IMR-90 (cell line): ENCODE data around the gene RGS12. TPM values are rescaled to one million over a fixed set of nuclear protein-coding genes. Genes with fewer than 3 reads are reported as not detected.

Experiments used
- ATAC-seq: fragments of 200-7000 bp; cut with Tn5 transposase; 2 replicates; pipeline ENCODE4 v1.9.1; 2020; ENCODE audit warnings: low read depth, mild to moderate bottlenecking, moderate library complexity
- BruUV-seq: library from RNA; stranded (reverse); fragments of 400-500 nt; replicated peaks from 2 replicates; lab custom pipeline; 2021; lab: Mats Ljungman, UMichigan
- CTCF ChIA-PET: fragments of 300-600 bp; formaldehyde crosslinking; extraction: SDS; loops from one replicate; lab custom pipeline; 2021; ENCODE audit warnings: antibody characterized with exemption; lab: Yijun Ruan, JAX
- POLR2A ChIA-PET: fragments of 300-600 bp; sonication (Branson Sonifier 250); formaldehyde crosslinking; loops from one replicate; lab custom pipeline; 2022; ENCODE audit warnings: antibody characterized with exemption; ENCODE audit not compliant: unreplicated experiment; lab: Charles Lee
- DNase-seq: peaks from one replicate; pipeline ENCODE4 v3.0.0; 2013
- H2AFZ ChIP-seq: replicated peaks from 2 replicates; pipeline ENCODE3; 2013; ENCODE audit warnings: low read length, mild to moderate bottlenecking; ENCODE audit not compliant: poor library complexity
- H2AK5ac ChIP-seq: 2 replicates; pipeline ENCODE4 v1.6.1; 2013; ENCODE audit warnings: low read depth, low read length, inconsistent platforms
- H2AK9ac ChIP-seq: replicated peaks from 2 replicates; pipeline ENCODE3; 2013; ENCODE audit warnings: mild to moderate bottlenecking, low read depth, low read length, moderate library complexity; ENCODE audit not compliant: poor library complexity
- H2BK120ac ChIP-seq: 2 replicates; pipeline ENCODE4 v1.6.1; 2013; ENCODE audit warnings: low read depth, low read length, inconsistent platforms
- H2BK15ac ChIP-seq: 3 replicates; pipeline ENCODE4 v1.6.1; 2013; ENCODE audit warnings: low read depth, low read length, inconsistent platforms
- H2BK20ac ChIP-seq: 2 replicates; pipeline ENCODE4 v1.6.1; 2013; ENCODE audit warnings: low read depth, mild to moderate bottlenecking, inconsistent platforms, low read length, moderate library complexity
- H2BK5ac ChIP-seq: 2 replicates; pipeline ENCODE4 v1.6.1; 2013; ENCODE audit warnings: mild to moderate bottlenecking, low read depth, low read length, inconsistent platforms; ENCODE audit not compliant: poor library complexity, severe bottlenecking
- H3K14ac ChIP-seq: replicated peaks from 2 replicates; pipeline ENCODE4 v1.6.1; 2013; ENCODE audit warnings: low read depth, low read length, inconsistent platforms
- H3K18ac ChIP-seq: 2 replicates; pipeline ENCODE4 v1.6.1; 2013; ENCODE audit warnings: low read depth, low read length, control low read depth
- H3K23ac ChIP-seq: 2 replicates; pipeline ENCODE4 v1.6.1; 2013; ENCODE audit warnings: low read depth, low read length, inconsistent platforms
- H3K27ac ChIP-seq: 2 replicates; pipeline ENCODE4 v1.5.1; 2013; ENCODE audit warnings: mild to moderate bottlenecking, control low read depth, low read length; ENCODE audit not compliant: insufficient read depth
- H3K27me3 ChIP-seq: 2 replicates; pipeline ENCODE4 v1.6.1; 2013; ENCODE audit warnings: low read length; ENCODE audit not compliant: control insufficient read depth, insufficient read depth
- H3K36me3 ChIP-seq: 2 replicates; pipeline ENCODE4 v1.6.1; 2013; ENCODE audit warnings: low read length, mixed read lengths; ENCODE audit not compliant: control insufficient read depth, insufficient read depth
- H3K4ac ChIP-seq: 2 replicates; pipeline ENCODE4 v1.6.1; 2013; ENCODE audit warnings: low read depth, low read length, inconsistent platforms
- H3K4me1 ChIP-seq: 2 replicates; pipeline ENCODE4 v1.6.1; 2013; ENCODE audit warnings: low read length, mixed read lengths; ENCODE audit not compliant: control insufficient read depth, insufficient read depth
- H3K4me2 ChIP-seq: 2 replicates; pipeline ENCODE4 v1.6.1; 2013; ENCODE audit warnings: low read depth, mild to moderate bottlenecking, control low read depth, low read length, moderate library complexity
- H3K4me3 ChIP-seq: 2 replicates; pipeline ENCODE4 v1.5.1; 2013; ENCODE audit warnings: low read depth, mild to moderate bottlenecking, control low read depth, low read length, moderate library complexity; ENCODE audit not compliant: insufficient read depth
- H3K56ac ChIP-seq: 2 replicates; pipeline ENCODE4 v1.6.1; 2013; ENCODE audit warnings: low read length, inconsistent platforms; ENCODE audit not compliant: insufficient read depth; ENCODE audit errors: extremely low read depth
- H3K79me1 ChIP-seq, 2 experiments: 2 replicates each; pipeline ENCODE4 v1.6.1; 2013; ENCODE audit warnings: low read length in 2 of 2, inconsistent platforms in 1 of 2, low read depth in 1 of 2
- H3K9ac ChIP-seq: 2 replicates; pipeline ENCODE4 v1.6.1; 2013; ENCODE audit warnings: low read depth, low read length, control low read depth
- H3K9me1 ChIP-seq: 2 replicates; pipeline ENCODE4 v1.6.1; 2013; ENCODE audit warnings: low read length, inconsistent platforms; ENCODE audit not compliant: insufficient read depth
- H3K9me3 ChIP-seq: 2 replicates; pipeline ENCODE4 v1.6.1; 2013; ENCODE audit warnings: low read length; ENCODE audit not compliant: control insufficient read depth, insufficient read depth
- H4K20me1 ChIP-seq: 2 replicates; pipeline ENCODE4 v1.6.1; 2013; ENCODE audit warnings: low read length, inconsistent platforms; ENCODE audit not compliant: insufficient read depth
- H4K5ac ChIP-seq: 2 replicates; pipeline ENCODE4 v1.6.1; 2013; ENCODE audit warnings: mild to moderate bottlenecking, low read depth, low read length, control low read depth
- H4K8ac ChIP-seq, 2 experiments: 2 replicates each; pipeline ENCODE4 v1.6.1; 2013; ENCODE audit warnings: low read depth in 2 of 2, low read length in 2 of 2, control low read depth in 1 of 2, inconsistent platforms in 1 of 2
- H4K91ac ChIP-seq: 2 replicates; pipeline ENCODE4 v1.6.1; 2013; ENCODE audit warnings: low read depth, low read length, inconsistent platforms; ENCODE audit not compliant: insufficient read depth
- BHLHE40 ChIP-seq: fragments of 150-350 bp; IDR thresholded peaks from 2 replicates; pipeline ENCODE4 v1.6.1; 2016; ENCODE audit warnings: mild to moderate bottlenecking, low read depth, low read length
- CEBPB ChIP-seq: IDR thresholded peaks from 2 replicates; pipeline ENCODE4 v1.6.1; 2012; ENCODE audit warnings: low read depth, low read length, improper control_type of control experiment
- MAFK ChIP-seq: IDR thresholded peaks from 2 replicates; pipeline ENCODE4 v1.6.1; 2012; ENCODE audit warnings: low read depth, low read length, improper control_type of control experiment
- MAZ ChIP-seq: IDR thresholded peaks from 2 replicates; pipeline ENCODE4 v1.6.1; 2012; ENCODE audit warnings: low read depth, mild to moderate bottlenecking, low read length, improper control_type of control experiment, moderate library complexity, borderline replicate concordance
- MXI1 ChIP-seq: IDR thresholded peaks from 2 replicates; pipeline ENCODE4 v1.6.1; 2012; ENCODE audit warnings: low read depth, mild to moderate bottlenecking, low read length, moderate library complexity, borderline replicate concordance
- NFE2L2 ChIP-seq: fragments of 150-350 bp; IDR thresholded peaks from 2 replicates; pipeline ENCODE4 v1.6.1; 2016; ENCODE audit warnings: low read depth, mild to moderate bottlenecking, low read length
- POLR2A ChIP-seq: IDR thresholded peaks from 2 replicates; pipeline ENCODE4 v1.6.1; 2012; ENCODE audit warnings: mild to moderate bottlenecking, low read depth, low read length
- WGBS, 2 experiments: methylation state at CpG; one replicate each; pipeline versions ENCODE4 v1.1.5 to v1.1.7; 2013; ENCODE audit warnings: missing lambda C conversion rate in 2 of 2; ENCODE audit not compliant: insufficient read length in 1 of 2; ENCODE audit errors: extremely low coverage in 2 of 2; 5-methylcytosine and 5-hydroxymethylcytosine counted together
- dilution Hi-C: fragments of 300-500 bp; cut with HindIII; formaldehyde crosslinking; loops from one replicate; pipeline ENCODE4 v1.14.3; 2018; ENCODE audit warnings: low sequenced_read_pairs; ENCODE audit not compliant: unreplicated experiment
- in situ Hi-C: fragments of 300-500 bp; cut with MboI; formaldehyde crosslinking; loops from 3 replicates; pipeline ENCODE4 v1.14.3; 2019; ENCODE audit warnings: low sequenced_read_pairs, inconsistent platforms, mixed read lengths
- intact Hi-C: fragments of 100-400 bp; cut with micrococcal nuclease; formaldehyde crosslinking; loops from 2 replicates; pipeline ENCODE4 v1.10.0; 2022
- polyA plus RNA-seq, 3 experiments: library from polyadenylated mRNA; depleted of rRNA; stranded (reverse); fragments of >200 nt; gene quantifications; 2 replicates each; pipeline ENCODE4 v1.2.3, GENCODE V29; 2012; ENCODE audit warnings: low replicate concordance in 1 of 3
- total RNA-seq: library from RNA; depleted of rRNA; stranded (reverse); fragments of >200 nt; gene quantifications from 2 replicates; pipeline ENCODE4 v1.2.3, GENCODE V29; 2012

Gene RGS12
- total and polyA plus RNA-seq, 2 of the 4 experiments (the other 2 are of a cell fraction), result 11.8 to 12.0 TPM

GRCh38 chr4:3246458-3247398 is 46.1 kb upstream of the RGS12 start (continued):
- no peak for TF ChIP-seq POLR2A
- TF ChIP-seq MAZ, result no peak

GRCh38 chr4:3247399-3248177 is 45.2 kb upstream of the RGS12 start:
- H3K4me3 ChIP-seq, result no peak overlapping the region
- H4K91ac ChIP-seq, result no peak overlapping the region
- no peak overlapping the region for H3K56ac ChIP-seq
- no peaks in the 10 kb centered on the region for H3K27me3 ChIP-seq
- BruUV-seq, result no TSS peak
- H3K23ac ChIP-seq, result no peak overlapping the region
- H2AK9ac ChIP-seq, result no peak overlapping the region
- no peak overlapping the region for H2AFZ ChIP-seq
- no peak overlapping the region for H3K18ac ChIP-seq
- H3K4me1 ChIP-seq, result no peaks in the 10 kb centered on the region
- H2BK20ac ChIP-seq, result no peak overlapping the region
- H2BK5ac ChIP-seq, result no peak overlapping the region
- 89% methylated on average over 12 of the region's 21 CpGs; no CpG with 5 or more reads in 1 of the 2 experiments for WGBS, 2 experiments
- H2BK15ac ChIP-seq, result no peak overlapping the region
- H2BK120ac ChIP-seq, result no peak overlapping the region
- intact Hi-C loops, result no loop called here
- H4K5ac ChIP-seq, result no peak overlapping the region
- dilution Hi-C loops, result no loop called here
- no peak overlapping the region for H4K8ac ChIP-seq
- H3K9me3 ChIP-seq, result no peaks in the 10 kb centered on the region
- in situ Hi-C loops, result no loop called here
- H3K9me1 ChIP-seq, result no peaks in the 10 kb centered on the region; the same call in 1 of the 2 replicates
- H3K14ac ChIP-seq, result no peak overlapping the region
- H3K4me2 ChIP-seq, result no peak overlapping the region
- TF ChIP-seq MAFK (no peak), BHLHE40 (no peak), NFE2L2 (no peak), MAZ (no peak), MXI1 (no peak), CEBPB (no peak)
- H3K9ac ChIP-seq, result no peak overlapping the region
- peaks cover 10% of the 10 kb centered on the region; the same call in 1 of the 2 replicates for H3K36me3 ChIP-seq
- H4K20me1 ChIP-seq, result peaks cover under 1% of the 10 kb centered on the region; the same call in 1 of the 2 replicates
- CTCF ChIA-PET, result no interaction called here
- DNase-seq (no peak), ATAC-seq (no peak)
- peaks cover 0 to 3% of the 10 kb centered on the region in 2 experiments; a peak in 1 of 4 replicates for H3K79me1 ChIP-seq
- H2AK5ac ChIP-seq, result no peak overlapping the region
- POLR2A ChIA-PET, result no interaction called here
- H3K4ac ChIP-seq, result no peak overlapping the region
- no peak overlapping the region for H3K27ac ChIP-seq
